Astrocyte (in vitro differentiated cells and primary cell): ENCODE data around the gene PDE4A.

ENCODE experiments used
- CTCF ChIP-seq: IDR thresholded peaks from 2 replicates; pipeline ENCODE4 v1.5.1; 2011; ENCODE audit warnings: low read depth, mild to moderate bottlenecking, inconsistent platforms, low read length, moderate library complexity; ENCODE audit not compliant: insufficient read depth
- EZH2 ChIP-seq: IDR thresholded peaks from 2 replicates; pipeline ENCODE4 v1.6.1; 2012; ENCODE audit warnings: mild to moderate bottlenecking, low read length, inconsistent platforms; ENCODE audit not compliant: insufficient read depth

GRCh38 chr19:10402441-10403038 is 17.8 kb upstream of the PDE4A start:
- TF ChIP-seq CTCF: no peak
- TF ChIP-seq EZH2: no peak
